Endothelial cell of umbilical vein (primary cell): ENCODE results near the gene ARPIN.

ENCODE experiments used
- CTCF ChIP-seq, 2 donors: IDR thresholded peaks; 1 replicate in 1 of 2; 2 replicates in 1 of 2; pipeline ENCODE4 v1.5.1; 2011; ENCODE audit warnings: low read length in 2 of 2, mild to moderate bottlenecking in 2 of 2, moderate library complexity in 2 of 2, control low read depth in 1 of 2, inconsistent platforms in 1 of 2, low read depth in 1 of 2; ENCODE audit not compliant: insufficient read depth in 1 of 2; ENCODE audit errors: extremely low read depth in 1 of 2
- EZH2 ChIP-seq: IDR thresholded peaks from 2 replicates; pipeline ENCODE4 v1.6.1; 2012; ENCODE audit warnings: borderline replicate concordance, low read depth, mild to moderate bottlenecking, moderate library complexity, low read length, inconsistent platforms; ENCODE audit not compliant: severe bottlenecking
- FOS ChIP-seq: IDR thresholded peaks from 2 replicates; pipeline ENCODE4 v1.6.1; 2011; ENCODE audit warnings: mild to moderate bottlenecking, low read length, moderate library complexity, borderline replicate concordance; ENCODE audit not compliant: insufficient read depth
- MYC ChIP-seq: IDR thresholded peaks from one replicate; pipeline ENCODE4 v1.6.1; 2011; ENCODE audit warnings: mild to moderate bottlenecking, low read depth, low read length
- POLR2A ChIP-seq: IDR thresholded peaks from 2 replicates; pipeline ENCODE4 v1.6.1; 2012; ENCODE audit warnings: low read depth, mild to moderate bottlenecking, control low read depth, low read length
- TF ChIP-seq, protein P1 (sequence below): IDR thresholded peaks from 2 replicates; pipeline ENCODE4 v1.6.1; 2011; ENCODE audit not compliant: insufficient read depth, insufficient read length

GRCh38 chr15:89870688-89871288, 42.0 kb downstream of the ARPIN start:
- no peak for TF ChIP-seq CTCF (IDR thresholded peaks at IDR 0.05; ENCODE audit: extremely low read depth in 1 of 2, insufficient read depth in 1 of 2, low read depth in 1 of 2, low read length in 2 of 2)
- no peak for TF ChIP-seq MYC
- no peak for TF ChIP-seq EZH2
- TF ChIP-seq, protein P1, sequence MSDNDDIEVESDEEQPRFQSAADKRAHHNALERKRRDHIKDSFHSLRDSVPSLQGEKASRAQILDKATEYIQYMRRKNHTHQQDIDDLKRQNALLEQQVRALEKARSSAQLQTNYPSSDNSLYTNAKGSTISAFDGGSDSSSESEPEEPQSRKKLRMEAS = no peak
- TF ChIP-seq FOS = no peak
- TF ChIP-seq POLR2A = no peak
